Omental fat pad (tissue), 4 donors: ENCODE data around the gene RBMS3. TPM values are rescaled to one million over a fixed set of nuclear protein-coding genes. Genes with fewer than 3 reads are reported as not detected.

ENCODE experiments used
- ATAC-seq: fragments of 150-250 bp; one replicate; pipeline ENCODE4 v1.9.1; 2016; ENCODE audit warnings: mild to moderate bottlenecking, moderate library complexity; ENCODE audit not compliant: low FRiP score
- DNase-seq: peaks from one replicate; pipeline ENCODE4 v3.0.0-alpha.2; 2019; ENCODE audit warnings: low spot score
- total RNA-seq, 4 donors: library from RNA; depleted of rRNA; stranded (reverse); fragments of >200 nt; gene quantifications; one replicate each; pipeline ENCODE4 v1.1.0, GENCODE V29; 2016
- TF ChIP-seq, protein P1 (sequence below), 3 donors: fragments of 450-650 bp; IDR thresholded peaks; one replicate each; pipeline ENCODE4 v1.5.1; 2016 to 2017; ENCODE audit warnings: antibody characterized with exemption in 3 of 3, mild to moderate bottlenecking in 3 of 3, moderate library complexity in 2 of 3

Gene RBMS3
- total RNA-seq, 4 donors from 2014 or later: 61.5 to 185 (median 120) TPM

- DNase-seq (no peak), ATAC-seq (no peak)
- TF ChIP-seq, protein P1, sequence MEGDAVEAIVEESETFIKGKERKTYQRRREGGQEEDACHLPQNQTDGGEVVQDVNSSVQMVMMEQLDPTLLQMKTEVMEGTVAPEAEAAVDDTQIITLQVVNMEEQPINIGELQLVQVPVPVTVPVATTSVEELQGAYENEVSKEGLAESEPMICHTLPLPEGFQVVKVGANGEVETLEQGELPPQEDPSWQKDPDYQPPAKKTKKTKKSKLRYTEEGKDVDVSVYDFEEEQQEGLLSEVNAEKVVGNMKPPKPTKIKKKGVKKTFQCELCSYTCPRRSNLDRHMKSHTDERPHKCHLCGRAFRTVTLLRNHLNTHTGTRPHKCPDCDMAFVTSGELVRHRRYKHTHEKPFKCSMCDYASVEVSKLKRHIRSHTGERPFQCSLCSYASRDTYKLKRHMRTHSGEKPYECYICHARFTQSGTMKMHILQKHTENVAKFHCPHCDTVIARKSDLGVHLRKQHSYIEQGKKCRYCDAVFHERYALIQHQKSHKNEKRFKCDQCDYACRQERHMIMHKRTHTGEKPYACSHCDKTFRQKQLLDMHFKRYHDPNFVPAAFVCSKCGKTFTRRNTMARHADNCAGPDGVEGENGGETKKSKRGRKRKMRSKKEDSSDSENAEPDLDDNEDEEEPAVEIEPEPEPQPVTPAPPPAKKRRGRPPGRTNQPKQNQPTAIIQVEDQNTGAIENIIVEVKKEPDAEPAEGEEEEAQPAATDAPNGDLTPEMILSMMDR (IDR thresholded peaks at IDR 0.05): no peak
Measured at GRCh38 chr3:29427266-29428103, 146.6 kb downstream of the RBMS3 start.

DNA sequence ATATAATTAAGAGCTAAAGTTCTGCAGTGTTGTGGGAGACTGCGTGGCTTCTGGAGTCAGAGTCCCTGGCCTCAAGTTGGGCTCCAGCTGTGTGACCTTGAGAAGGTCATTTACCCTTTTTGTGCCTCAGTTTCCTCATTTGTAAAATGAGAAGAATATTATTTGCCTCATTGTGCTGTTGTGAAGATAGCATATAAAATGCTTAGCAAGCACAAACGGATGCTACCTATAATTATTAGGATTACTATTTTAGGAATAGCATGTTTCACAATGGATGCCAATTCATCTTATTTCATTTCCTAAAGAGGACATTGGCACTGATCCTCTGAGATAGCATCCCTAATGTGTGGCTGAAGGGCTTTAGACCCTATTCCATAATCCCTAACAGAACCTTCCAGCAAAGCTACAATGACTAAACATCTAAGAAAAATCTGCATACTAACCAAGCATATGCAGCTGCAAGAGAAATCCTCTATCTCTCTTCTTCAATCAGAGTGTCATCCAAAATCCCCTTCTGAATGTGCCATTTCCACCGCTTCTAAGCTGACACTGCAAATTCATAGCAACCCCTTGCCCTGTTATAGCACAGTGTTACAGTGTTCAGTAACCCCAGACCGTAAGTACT, 148.3 kb downstream of the RBMS3 start:
- DNase-seq (no peak), ATAC-seq (no peak)
- TF ChIP-seq, protein P1 (IDR thresholded peaks at IDR 0.05): no peak

GRCh38 chr3:29430558-29430971, 149.7 kb downstream of the RBMS3 start:
- ATAC-seq: no peak
- no peak for DNase-seq
- TF ChIP-seq, protein P1 (IDR thresholded peaks at IDR 0.05): no peak

- ATAC-seq: no peak
- TF ChIP-seq, protein P1 (IDR thresholded peaks at IDR 0.05): no peak
- DNase-seq: no peak
Measured at GRCh38 chr3:29436612-29437323, 155.9 kb downstream of the RBMS3 start.

- DNase-seq (no peak), ATAC-seq (no peak)
- TF ChIP-seq, protein P1 (IDR thresholded peaks at IDR 0.05): no peak
Measured at GRCh38 chr3:29438580-29438979, 157.7 kb downstream of the RBMS3 start.

DNA sequence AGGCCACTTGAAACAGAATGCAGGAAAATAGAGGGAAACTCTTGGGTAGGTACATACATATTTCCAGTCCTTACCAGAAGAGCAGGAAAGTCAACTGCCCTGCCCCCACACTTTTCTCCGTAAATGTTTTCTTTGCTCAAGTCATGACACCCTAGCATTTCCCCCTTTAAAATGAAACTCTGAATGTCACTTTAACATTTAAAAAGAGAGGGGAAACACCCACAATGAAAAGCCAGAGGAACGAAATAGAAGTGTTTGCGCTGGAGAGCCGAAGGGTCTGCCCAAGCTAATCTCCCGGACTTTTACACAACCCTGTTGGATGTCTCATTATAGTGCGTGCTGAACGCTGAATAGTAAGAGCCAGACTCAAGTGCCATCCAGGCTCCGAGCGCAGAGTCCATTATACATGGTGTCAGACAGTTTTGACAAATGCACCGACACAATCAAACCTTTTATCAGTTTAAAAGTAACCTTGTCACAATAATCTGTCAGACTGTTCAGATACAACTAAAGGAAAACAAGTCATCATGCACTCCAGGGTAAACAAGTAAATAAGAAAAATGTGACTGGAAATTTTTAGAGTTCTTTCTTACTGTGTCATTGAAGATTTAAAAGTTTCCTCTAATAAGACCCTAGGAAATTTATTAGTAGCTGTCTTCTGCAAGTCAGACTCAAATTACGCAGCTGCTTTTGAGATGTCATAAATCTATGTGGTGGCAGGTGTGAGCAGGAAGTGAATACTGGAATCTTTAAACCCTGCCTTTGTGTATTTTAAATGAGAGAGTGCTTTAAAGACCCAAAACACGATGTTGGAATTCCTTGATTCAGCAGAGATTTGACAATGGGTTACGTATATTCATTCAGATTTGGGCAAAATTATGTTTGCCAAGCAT, 159.8 kb downstream of the RBMS3 start:
- TF ChIP-seq, protein P1 (IDR thresholded peaks at IDR 0.05): no peak
- ATAC-seq (no peak), DNase-seq (no peak)
